Cardiac septum (tissue), 1 donor: ENCODE results near the gene UBP1. TPM values are rescaled to one million over a fixed set of nuclear protein-coding genes. Genes with fewer than 3 reads are reported as not detected.
"Not testable (repeated sequence)": the region's sequence is repeated elsewhere in the genome, so short reads cannot be mapped to it uniquely, and the experiment has no call there.

ENCODE experiments used
- DNase-seq: peaks from one replicate; pipeline ENCODE4 v3.0.0-alpha.2; 2020; ENCODE audit warnings: low spot score
- intact Hi-C: fragments of 100-400 bp; cut with DNase I; formaldehyde crosslinking; loops from one replicate; pipeline ENCODE4 v1.14.0; 2022
- total RNA-seq: library from RNA; stranded (reverse); fragmentation: NEBNext Ultra II Directional; extraction: Animal tissue kit (Norgen Biotek cat#: 25700); gene quantifications from one replicate; pipeline ENCODE4 v1.2.1, GENCODE V29; 2021
- donor health status: DM: no; HTN: no; CAD: no.

Gene UBP1
- total RNA-seq, 1 donor from 2014 or later = 46.9 TPM

GRCh38 chr3:33438284-33438668, 1.9 kb downstream of the UBP1 start:
- intact Hi-C loops = loop anchor here (10.0 kb wide), 1 partner anchor 357 kb away; the partner anchor contains the start of gene PDCD6IP
- DNase-seq = no peak

- no peak for DNase-seq
Measured at GRCh38 chr3:33437556-33438283, 2.5 kb downstream of the UBP1 start.

GRCh38 chr3:33433843-33434242, 6.4 kb downstream of the UBP1 start:
- intact Hi-C loops = loop anchor here (10.0 kb wide), 1 partner anchor 361 kb away; the partner anchor contains the start of gene PDCD6IP
- DNase-seq = no peak

More at GRCh38 chr3:33437556-33438283, 2.5 kb downstream of the UBP1 start:
- intact Hi-C loops = loop anchor here (10.0 kb wide), 1 partner anchor 357 kb away; the partner anchor contains the start of gene PDCD6IP

- intact Hi-C loops = loop anchor here (10.0 kb wide), 1 partner anchor 364 kb away; the partner anchor contains the start of gene PDCD6IP
Measured at GRCh38 chr3:33430571-33430970, 9.6 kb downstream of the UBP1 start.

GRCh38 chr3:33430061-33430460, 10.1 kb downstream of the UBP1 start:
- DNase-seq = no peak
- intact Hi-C loops = loop anchor here (10.0 kb wide), 1 partner anchor 365 kb away; the partner anchor contains the start of gene PDCD6IP

More at GRCh38 chr3:33430571-33430970, 9.6 kb downstream of the UBP1 start:
- DNase-seq = no peak

- DNase-seq, intact Hi-C loops: not testable (repeated sequence)
Measured at GRCh38 chr3:33429306-33429705, 10.9 kb downstream of the UBP1 start.

- no peak for DNase-seq
- intact Hi-C loops = no loop called here
Measured at GRCh38 chr3:33428734-33429133, 11.5 kb downstream of the UBP1 start.

- intact Hi-C loops = no loop called here
- DNase-seq = no peak
Measured at GRCh38 chr3:33426630-33427317, 13.4 kb downstream of the UBP1 start.

- intact Hi-C loops = no loop called here
- DNase-seq = no peak
Measured at GRCh38 chr3:33426068-33426467, 14.1 kb downstream of the UBP1 start.

- no peak for DNase-seq
- intact Hi-C loops = no loop called here
Measured at GRCh38 chr3:33425453-33425852, 14.8 kb downstream of the UBP1 start.

GRCh38 chr3:33424606-33425452, 15.4 kb downstream of the UBP1 start:
- DNase-seq = no peak
- intact Hi-C loops = no loop called here

- intact Hi-C loops = loop anchor here (2.0 kb wide), 1 partner anchor 44 kb away; no protein-coding TSS in a partner anchor
- no peak for DNase-seq
Measured at GRCh38 chr3:33420966-33421365, 19.2 kb downstream of the UBP1 start.

GRCh38 chr3:33419948-33420347, 20.3 kb downstream of the UBP1 start:
- DNase-seq = no peak
- intact Hi-C loops = loop anchor here (2.0 kb wide), 1 partner anchor 43 kb away; no protein-coding TSS in a partner anchor

- no peak for DNase-seq
- intact Hi-C loops = no loop called here
Measured at GRCh38 chr3:33417066-33417673, 23.0 kb downstream of the UBP1 start.

GRCh38 chr3:33410816-33411215, 29.4 kb downstream of the UBP1 start:
- intact Hi-C loops, DNase-seq: not testable (repeated sequence)

- DNase-seq = no peak
Measured at GRCh38 chr3:33403756-33404155, 36.4 kb downstream of the UBP1 start.

GRCh38 chr3:33402936-33403335, 37.3 kb downstream of the UBP1 start:
- no peak for DNase-seq
- intact Hi-C loops = no loop called here

More at GRCh38 chr3:33403756-33404155, 36.4 kb downstream of the UBP1 start:
- intact Hi-C loops = no loop called here

- DNase-seq = no peak
- intact Hi-C loops = no loop called here
Measured at GRCh38 chr3:33401781-33402180, 38.4 kb downstream of the UBP1 start.

- no peak for DNase-seq
- intact Hi-C loops = no loop called here
Measured at GRCh38 chr3:33398410-33398809, 41.8 kb downstream of the UBP1 start.
